Choroid plexus epithelial cell (primary cell): Measurements from ENCODE around the gene MICU2.

ENCODE experiments used
- DNase-seq: peaks from one replicate; pipeline ENCODE4 v3.0.0-alpha.2; 2010; ENCODE audit warnings: low read depth
- H3K4me3 ChIP-seq: 2 replicates; pipeline ENCODE4 v1.5.1; 2011; ENCODE audit warnings: low read depth, mild to moderate bottlenecking, control low read depth, low read length, moderate library complexity
- TF ChIP-seq, protein P1 (sequence below): conservative IDR thresholded peaks from 2 replicates; pipeline ENCODE4 v1.5.1; 2011; ENCODE audit warnings: low read depth, mild to moderate bottlenecking, control low read depth, inconsistent platforms, low read length, moderate library complexity

The MICU2 gene

GRCh38 chr13:21537105-21537504, 66.9 kb downstream of the MICU2 start:
- TF ChIP-seq, protein P1, sequence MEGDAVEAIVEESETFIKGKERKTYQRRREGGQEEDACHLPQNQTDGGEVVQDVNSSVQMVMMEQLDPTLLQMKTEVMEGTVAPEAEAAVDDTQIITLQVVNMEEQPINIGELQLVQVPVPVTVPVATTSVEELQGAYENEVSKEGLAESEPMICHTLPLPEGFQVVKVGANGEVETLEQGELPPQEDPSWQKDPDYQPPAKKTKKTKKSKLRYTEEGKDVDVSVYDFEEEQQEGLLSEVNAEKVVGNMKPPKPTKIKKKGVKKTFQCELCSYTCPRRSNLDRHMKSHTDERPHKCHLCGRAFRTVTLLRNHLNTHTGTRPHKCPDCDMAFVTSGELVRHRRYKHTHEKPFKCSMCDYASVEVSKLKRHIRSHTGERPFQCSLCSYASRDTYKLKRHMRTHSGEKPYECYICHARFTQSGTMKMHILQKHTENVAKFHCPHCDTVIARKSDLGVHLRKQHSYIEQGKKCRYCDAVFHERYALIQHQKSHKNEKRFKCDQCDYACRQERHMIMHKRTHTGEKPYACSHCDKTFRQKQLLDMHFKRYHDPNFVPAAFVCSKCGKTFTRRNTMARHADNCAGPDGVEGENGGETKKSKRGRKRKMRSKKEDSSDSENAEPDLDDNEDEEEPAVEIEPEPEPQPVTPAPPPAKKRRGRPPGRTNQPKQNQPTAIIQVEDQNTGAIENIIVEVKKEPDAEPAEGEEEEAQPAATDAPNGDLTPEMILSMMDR = no peak
- no peak overlapping the region for H3K4me3 ChIP-seq
- DNase-seq = peak; percentile 19

GRCh38 chr13:21534760-21535159, 69.2 kb downstream of the MICU2 start:
- TF ChIP-seq, protein P1 = no peak
- no peak overlapping the region for H3K4me3 ChIP-seq
- no peak for DNase-seq

- no peak for DNase-seq
- TF ChIP-seq, protein P1 = no peak
- H3K4me3 ChIP-seq = no peak overlapping the region
Observed at GRCh38 chr13:21531455-21531854, 72.5 kb downstream of the MICU2 start.

DNA sequence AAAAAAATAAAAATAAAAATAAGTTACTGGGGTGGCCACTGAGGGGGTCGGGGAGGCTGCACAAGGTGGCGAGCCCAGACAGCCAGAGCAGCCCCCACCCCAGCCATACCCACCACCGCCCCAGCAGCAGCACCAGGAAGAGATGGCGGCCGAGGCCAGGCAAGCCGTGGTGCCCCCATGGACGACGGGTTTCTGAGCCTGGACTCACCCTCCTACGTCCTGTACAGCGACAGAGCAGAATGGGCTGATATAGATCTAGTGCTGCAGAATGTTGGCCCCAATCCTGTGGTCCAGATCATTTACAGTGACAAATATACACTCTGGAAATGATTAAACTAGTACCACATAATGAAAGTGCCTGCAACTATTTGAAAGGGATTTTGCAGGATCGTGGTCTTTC, 73.3 kb downstream of the MICU2 start:
- no peak overlapping the region for H3K4me3 ChIP-seq
- no peak for DNase-seq
- TF ChIP-seq, protein P1 = no peak

GRCh38 chr13:21529146-21529893, 74.7 kb downstream of the MICU2 start:
- TF ChIP-seq, protein P1 = no peak
- H3K4me3 ChIP-seq = no peak overlapping the region
- DNase-seq = no peak

DNA sequence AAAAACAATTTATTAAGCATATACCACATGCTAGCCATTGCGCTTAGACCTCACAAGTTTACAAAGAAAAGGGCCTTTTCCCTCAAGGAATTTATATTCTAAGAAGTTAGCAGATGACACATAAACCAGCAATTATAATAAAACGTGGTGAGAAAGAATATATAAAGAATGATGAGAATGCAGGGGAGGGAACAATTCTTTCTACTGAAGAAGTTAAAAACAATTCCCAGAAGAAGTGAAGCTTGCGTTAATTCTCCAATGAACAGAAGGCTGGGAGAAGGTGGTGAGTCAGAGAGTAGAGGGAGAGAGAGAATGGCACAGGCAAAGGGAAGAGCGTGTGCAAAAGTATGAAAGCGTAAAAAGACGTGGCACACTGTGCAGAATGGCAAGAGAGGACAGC, 75.4 kb downstream of the MICU2 start:
- DNase-seq = peak; percentile 67
- H3K4me3 ChIP-seq = no peak overlapping the region
- TF ChIP-seq, protein P1 = no peak
